Type B pancreatic cell (in vitro differentiated cells): ENCODE results near the gene DTNB. TPM values are rescaled to one million over a fixed set of nuclear protein-coding genes. Genes with fewer than 3 reads are reported as not detected.

Experiments used
- DNase-seq: peaks from one replicate; pipeline ENCODE4 v3.0.0; 2021; ENCODE audit warnings: mixed read lengths; ENCODE audit not compliant: unreplicated experiment; ENCODE audit errors: extremely low spot score
- H3K27ac Mint-ChIP-seq: 2 replicates; pipeline ENCODE4 v1.8.0; 2021; ENCODE audit warnings: mild to moderate bottlenecking, mixed read lengths
- H3K27me3 Mint-ChIP-seq: 2 replicates; pipeline ENCODE4 v1.8.0; 2021; ENCODE audit warnings: mixed read lengths
- H3K36me3 Mint-ChIP-seq: 2 replicates; pipeline ENCODE4 v1.8.0; 2021; ENCODE audit warnings: mixed read lengths
- H3K4me1 Mint-ChIP-seq: one replicate; pipeline ENCODE4 v1.8.0; 2021; ENCODE audit warnings: mixed read lengths; ENCODE audit not compliant: unreplicated experiment
- H3K4me3 Mint-ChIP-seq: 2 replicates; pipeline ENCODE4 v1.8.0; 2021; ENCODE audit warnings: mild to moderate bottlenecking, mixed read lengths
- H3K9me3 Mint-ChIP-seq: 2 replicates; pipeline ENCODE4 v1.8.0; 2021; ENCODE audit warnings: mixed read lengths
- total RNA-seq: library from RNA; stranded (reverse); gene quantifications from 2 replicates; pipeline ENCODE4 v1.2.1, GENCODE V29; 2021; ENCODE audit warnings: low replicate concordance
- TF ChIP-seq, protein P1 (sequence below): fragments of 200-600 bp; sonication (generic); conservative IDR thresholded peaks from 2 replicates; pipeline ENCODE4 v1.5.0; 2021; ENCODE audit warnings: antibody characterized with exemption, mild to moderate bottlenecking

Gene DTNB
- total RNA-seq, 1 donor from 2014 or later, result 28.6 TPM

DNA sequence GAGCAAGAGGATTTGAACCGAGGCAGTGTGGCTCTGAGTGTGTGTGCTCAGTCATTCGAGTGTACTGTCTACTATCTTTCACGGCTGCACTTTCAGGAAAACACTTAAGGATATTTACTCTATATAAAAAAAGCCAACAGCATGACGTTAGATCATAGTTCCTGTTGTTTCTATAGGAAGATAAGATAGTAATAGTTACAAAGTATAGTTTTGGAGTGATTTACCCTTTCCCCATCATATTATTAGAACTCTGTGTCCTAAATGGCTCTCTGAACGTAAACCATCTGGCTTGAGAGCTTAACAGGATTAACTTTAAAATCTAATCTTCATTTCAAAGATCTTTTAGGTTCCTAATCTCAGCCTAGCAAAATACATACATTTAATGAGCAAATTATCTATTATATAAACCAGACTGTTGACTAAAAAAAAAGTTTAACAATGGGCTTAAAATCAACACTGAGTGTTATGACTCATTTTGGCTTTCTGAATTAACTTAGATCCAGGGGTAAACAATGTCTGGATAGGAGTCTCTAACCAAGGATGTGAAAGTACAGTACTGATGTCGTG is 181.3 kb downstream of the DTNB start:
- H3K27ac Mint-ChIP-seq, result no peak overlapping the region
- no peak for DNase-seq

GRCh38 chr2:25491003-25491696 is 182.2 kb downstream of the DTNB start:
- H3K27me3 Mint-ChIP-seq, result no peaks in the 10 kb centered on the region
- no peaks in the 10 kb centered on the region for H3K4me1 Mint-ChIP-seq
- H3K27ac Mint-ChIP-seq, result no peak overlapping the region
- H3K9me3 Mint-ChIP-seq, result no peaks in the 10 kb centered on the region
- no peak overlapping the region for H3K4me3 Mint-ChIP-seq
- TF ChIP-seq, protein P1, sequence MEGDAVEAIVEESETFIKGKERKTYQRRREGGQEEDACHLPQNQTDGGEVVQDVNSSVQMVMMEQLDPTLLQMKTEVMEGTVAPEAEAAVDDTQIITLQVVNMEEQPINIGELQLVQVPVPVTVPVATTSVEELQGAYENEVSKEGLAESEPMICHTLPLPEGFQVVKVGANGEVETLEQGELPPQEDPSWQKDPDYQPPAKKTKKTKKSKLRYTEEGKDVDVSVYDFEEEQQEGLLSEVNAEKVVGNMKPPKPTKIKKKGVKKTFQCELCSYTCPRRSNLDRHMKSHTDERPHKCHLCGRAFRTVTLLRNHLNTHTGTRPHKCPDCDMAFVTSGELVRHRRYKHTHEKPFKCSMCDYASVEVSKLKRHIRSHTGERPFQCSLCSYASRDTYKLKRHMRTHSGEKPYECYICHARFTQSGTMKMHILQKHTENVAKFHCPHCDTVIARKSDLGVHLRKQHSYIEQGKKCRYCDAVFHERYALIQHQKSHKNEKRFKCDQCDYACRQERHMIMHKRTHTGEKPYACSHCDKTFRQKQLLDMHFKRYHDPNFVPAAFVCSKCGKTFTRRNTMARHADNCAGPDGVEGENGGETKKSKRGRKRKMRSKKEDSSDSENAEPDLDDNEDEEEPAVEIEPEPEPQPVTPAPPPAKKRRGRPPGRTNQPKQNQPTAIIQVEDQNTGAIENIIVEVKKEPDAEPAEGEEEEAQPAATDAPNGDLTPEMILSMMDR, result no peak
- H3K36me3 Mint-ChIP-seq, result peaks cover 4% of the 10 kb centered on the region
- DNase-seq, result no peak

More for the DNA sequence above, 181.3 kb downstream of the DTNB start:
- Mint-ChIP-seq H3K9me3 (no peaks in the 10 kb centered on the region), H3K36me3 (no peaks in the 10 kb centered on the region), H3K4me3 (no peak overlapping the region), H3K4me1 (no peaks in the 10 kb centered on the region), H3K27me3 (no peaks in the 10 kb centered on the region)
- TF ChIP-seq, protein P1, result no peak

- Mint-ChIP-seq H3K36me3 (peaks cover 4% of the 10 kb centered on the region), H3K27me3 (no peaks in the 10 kb centered on the region)
These were observed 183.2 kb downstream of the DTNB start for GRCh38 chr2:25490217-25490616.

GRCh38 chr2:25489631-25490030 is 183.7 kb downstream of the DTNB start:
- no peaks in the 10 kb centered on the region for H3K27me3 Mint-ChIP-seq
- no peaks in the 10 kb centered on the region for H3K9me3 Mint-ChIP-seq
- DNase-seq, result no peak
- no peaks in the 10 kb centered on the region for H3K4me1 Mint-ChIP-seq
- H3K36me3 Mint-ChIP-seq, result peaks cover 4% of the 10 kb centered on the region
- no peak overlapping the region for H3K27ac Mint-ChIP-seq
- TF ChIP-seq, protein P1, result no peak
- no peak overlapping the region for H3K4me3 Mint-ChIP-seq

More at GRCh38 chr2:25490217-25490616, 183.2 kb downstream of the DTNB start:
- no peak overlapping the region for H3K27ac Mint-ChIP-seq
- TF ChIP-seq, protein P1, result no peak
- H3K4me3 Mint-ChIP-seq, result no peak overlapping the region
- H3K4me1 Mint-ChIP-seq, result no peaks in the 10 kb centered on the region
- DNase-seq, result no peak
- no peaks in the 10 kb centered on the region for H3K9me3 Mint-ChIP-seq

DNA sequence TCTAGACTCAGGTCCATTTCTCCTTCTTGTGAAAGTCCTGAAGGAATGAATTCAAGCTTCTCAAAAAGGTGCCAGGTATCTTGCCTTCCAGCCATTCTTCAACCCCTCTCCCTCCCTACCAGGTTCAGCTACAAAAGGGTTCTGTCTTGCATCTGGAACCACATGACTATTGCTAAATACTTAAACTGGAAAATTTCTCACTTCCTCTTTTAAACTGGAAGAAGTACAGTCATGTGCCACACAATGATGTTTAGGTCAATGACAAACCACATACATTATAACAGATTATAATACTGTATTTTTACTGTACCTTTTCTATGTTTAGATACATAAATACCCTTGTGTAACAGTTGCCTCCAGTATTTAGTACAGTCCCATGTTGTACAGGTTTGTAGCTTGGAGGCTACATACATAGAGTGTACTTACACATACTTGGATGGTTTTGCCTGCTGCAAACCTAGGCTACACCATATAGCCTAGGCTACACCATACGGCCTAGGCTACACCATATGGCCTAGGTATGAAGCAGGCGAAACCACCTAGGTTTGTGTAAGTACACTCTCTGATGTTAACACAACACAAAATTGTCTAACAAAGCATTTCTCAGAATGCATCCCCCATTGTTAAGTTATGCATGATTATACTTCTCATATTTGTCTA is 189.6 kb downstream of the DTNB start:
- H3K4me1 Mint-ChIP-seq, result peaks cover 11% of the 10 kb centered on the region
- H3K4me3 Mint-ChIP-seq, result no peak overlapping the region
- TF ChIP-seq, protein P1, result no peak
- no peaks in the 10 kb centered on the region for H3K27me3 Mint-ChIP-seq
- no peak overlapping the region for H3K27ac Mint-ChIP-seq
- H3K9me3 Mint-ChIP-seq, result no peaks in the 10 kb centered on the region
- H3K36me3 Mint-ChIP-seq, result peaks cover 4% of the 10 kb centered on the region
- no peak for DNase-seq
